ENCODE measurements around the gene CHN1.
A peak's percentile ranks its signal among the peaks of the same experiment; 100 is the strongest.

The CHN1 gene

DNA sequence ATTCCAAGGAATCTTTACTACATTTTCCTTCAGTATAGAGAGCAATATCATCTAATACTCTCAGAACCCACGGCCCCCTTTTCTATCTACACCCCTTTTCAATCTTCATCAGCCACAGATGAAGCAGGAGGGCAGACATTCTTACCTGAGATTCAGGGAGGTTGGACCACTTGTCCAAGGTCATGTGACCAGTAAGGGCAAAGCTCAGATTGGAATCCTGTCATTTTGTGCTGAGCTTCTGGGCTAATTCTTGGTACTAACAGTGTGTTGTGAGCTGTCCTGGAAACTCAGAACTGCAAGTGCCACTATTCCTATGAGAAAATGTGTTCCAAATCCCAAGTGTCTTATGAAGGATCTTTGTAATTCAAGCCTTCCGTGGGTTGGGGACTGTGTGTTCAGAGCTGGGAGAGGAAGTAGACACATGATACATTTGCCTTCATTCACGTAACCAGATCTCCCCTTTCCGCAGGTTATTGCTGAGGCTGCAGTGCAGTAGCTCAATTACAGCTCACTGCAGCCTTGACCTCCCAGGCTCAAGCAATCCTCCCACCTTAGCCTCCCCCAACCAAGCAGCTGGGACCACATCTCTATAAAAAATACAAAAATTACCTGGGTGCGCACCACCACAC, 244.2 kb downstream of the CHN1 start:
- DNase-seq: no peak

DNA sequence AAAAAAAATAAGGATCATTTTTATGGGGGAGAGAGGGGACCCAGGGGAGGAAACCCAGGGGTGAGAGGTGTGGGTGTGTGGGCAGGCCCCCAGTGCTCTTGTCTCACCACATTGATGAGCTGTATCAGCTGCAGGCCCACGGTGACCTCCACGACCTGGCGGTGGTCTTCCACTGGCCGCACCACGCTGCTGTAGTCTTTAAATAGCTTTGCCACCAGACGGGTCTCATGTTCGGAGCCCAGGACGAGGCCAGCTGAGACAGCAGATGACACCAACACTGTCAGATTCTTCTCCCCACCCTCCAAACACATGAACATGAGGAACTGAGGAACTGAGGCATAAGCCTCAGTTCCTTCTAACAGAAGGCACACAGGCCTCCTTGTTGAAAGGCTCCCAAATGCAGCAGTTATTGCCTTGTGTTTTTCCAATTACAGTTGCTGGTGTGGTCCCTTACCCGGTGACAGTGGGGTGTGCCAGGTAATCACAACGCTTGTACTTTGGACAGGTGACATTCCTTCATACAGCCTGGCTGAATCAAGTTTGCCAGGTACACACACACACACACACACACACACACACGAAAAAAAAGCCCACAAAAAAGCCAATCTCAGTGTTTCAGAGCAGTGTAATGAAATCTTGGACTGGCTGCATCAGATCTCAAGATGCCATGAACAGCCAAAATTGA, 245.7 kb downstream of the CHN1 start:
- DNase-seq: no peak

DNA sequence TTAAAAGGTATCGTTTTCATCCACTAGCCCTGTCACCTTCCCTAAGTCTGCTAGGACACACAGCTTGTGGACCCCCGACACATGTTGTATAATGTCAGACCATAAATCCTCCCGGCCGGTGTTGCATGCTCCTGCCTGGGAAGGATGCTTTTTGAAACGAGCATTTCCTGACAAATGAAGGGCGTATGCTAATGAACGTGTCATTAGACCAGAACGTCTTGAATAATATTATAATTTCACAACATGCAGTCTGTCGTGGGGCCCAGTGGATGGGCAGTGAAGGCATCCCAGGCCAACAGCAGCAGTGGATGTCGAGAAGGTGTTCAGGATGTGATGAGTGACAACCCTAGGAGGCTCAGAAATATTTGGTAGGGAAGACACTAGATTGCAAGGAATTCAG, 248.4 kb downstream of the CHN1 start:
- no peak for DNase-seq

DNA sequence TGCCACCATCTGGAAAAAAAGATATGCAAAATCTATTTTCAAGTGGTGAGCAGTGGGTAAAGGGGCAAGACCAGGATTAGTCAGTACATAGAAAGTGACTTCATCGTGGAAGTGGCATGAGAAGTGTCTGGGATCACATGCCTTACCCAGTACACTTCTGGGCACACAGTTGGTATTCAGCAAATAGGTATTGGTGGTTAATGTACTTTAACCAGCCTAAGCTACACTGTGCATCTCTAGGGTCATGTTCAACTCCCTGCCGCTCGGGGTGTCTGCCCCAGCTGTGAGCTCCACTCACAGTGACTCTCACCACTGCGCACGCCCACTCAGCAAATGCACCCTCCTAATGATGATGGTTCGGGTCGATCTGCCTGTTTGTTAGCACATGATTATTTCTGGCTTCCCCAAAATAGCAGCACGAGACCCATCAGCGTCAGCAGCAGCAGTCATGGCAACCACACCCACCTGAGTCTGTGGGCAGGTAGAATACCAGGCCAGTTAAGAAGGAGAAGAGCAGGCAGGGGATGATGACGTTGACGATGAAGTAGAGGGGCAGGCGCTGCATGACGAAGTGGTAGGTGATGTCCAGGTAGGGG, 252.0 kb downstream of the CHN1 start:
- no peak for DNase-seq

DNA sequence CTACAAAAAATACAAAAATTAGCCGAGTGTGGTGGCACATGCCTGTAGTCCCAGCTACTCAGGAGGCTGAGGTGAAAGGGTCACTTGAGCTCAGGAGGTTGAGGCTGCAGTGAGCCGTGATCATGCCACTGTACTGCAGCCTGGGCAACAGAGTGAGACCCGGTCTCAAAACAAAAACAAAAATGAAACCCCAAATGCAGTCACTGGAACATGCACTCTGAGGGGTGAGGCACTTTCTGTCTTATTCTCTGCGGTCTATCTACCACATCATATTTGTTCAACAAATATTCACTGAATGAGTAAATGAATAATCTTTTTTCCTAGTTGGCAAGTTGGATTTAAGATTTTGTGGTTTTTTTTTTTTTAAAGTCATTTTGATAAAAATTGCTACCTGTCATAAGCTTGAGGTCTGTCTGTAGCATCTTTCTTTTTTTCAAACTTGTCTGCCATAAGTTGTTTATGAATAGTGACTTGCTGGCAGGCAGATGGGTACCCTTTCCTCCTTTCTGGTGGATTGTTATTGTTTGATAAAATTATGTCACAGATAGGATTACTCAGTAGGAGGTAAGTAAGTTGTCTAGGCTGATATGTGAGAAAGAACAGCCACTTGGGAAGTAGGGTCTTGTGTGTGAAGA, 252.7 kb downstream of the CHN1 start:
- no peak for DNase-seq

DNA sequence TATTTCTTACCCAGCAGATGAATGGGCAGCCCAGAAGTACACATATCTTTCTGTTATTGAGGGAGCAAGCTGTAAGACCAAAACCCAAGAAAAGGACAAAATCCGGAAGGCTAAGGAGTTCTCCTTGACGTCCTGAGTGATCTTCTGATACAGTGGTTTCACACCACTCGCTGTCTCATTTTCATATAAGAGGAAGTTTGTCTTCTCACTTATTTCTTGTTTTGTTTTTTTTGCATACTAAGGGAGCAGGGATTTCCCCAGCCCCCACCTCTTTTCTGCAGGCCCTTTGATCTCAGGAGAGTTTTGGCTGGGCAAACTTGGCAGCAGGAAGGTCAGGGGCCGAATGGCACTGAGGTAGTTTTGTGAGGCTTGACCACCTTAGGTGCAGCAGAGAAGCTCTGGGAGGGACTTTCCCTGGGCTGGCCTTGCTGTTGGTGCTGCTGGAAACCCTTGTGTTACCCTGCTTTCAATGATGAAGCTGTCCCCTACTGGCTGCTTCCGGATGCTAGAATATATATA, 254.2 kb downstream of the CHN1 start:
- DNase-seq: no peak

DNA sequence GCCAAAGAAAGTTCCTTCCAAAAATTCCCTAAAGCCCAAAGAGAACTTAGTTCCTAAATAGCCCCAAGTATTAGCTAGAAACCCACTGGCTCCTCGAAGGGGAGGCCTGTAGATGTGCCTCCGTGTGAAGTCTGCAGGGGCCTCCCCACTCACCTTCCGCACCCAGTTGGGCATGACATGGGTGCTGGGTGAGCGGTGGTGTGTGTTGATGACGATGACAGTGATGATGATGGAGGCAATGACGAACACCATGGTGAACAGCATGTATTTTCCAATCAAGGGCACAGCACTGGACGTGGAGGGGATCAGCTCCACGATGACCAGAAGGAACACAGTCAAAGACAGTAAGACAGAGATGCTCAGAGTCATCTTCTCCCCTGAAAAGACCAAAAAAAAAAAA, 255.4 kb downstream of the CHN1 start:
- no peak for DNase-seq

DNA sequence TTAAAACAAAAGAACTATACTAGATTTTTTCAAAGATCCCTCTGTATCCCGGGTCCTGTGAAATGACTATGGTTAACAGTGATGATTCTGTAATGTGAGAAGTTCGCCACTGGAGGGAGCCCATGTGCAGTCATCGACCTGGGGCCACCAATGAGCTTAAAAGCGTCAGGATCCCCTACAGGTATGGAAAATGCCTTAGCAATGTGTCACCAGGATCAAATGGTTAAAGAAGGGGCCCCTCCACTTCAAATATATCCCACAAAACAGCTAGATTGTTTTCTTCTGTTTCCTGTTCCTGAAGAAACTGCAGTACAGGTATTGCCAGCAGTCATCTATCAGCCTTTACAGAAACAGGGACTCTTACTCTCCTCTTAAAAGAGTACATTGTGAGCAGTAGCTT, 256.2 kb downstream of the CHN1 start:
- DNase-seq: peak; percentile 48
